Measurements from ENCODE around the gene PPP2R5B.

The PPP2R5B gene

GRCh38 chr11:64918017-64918416 lies 6.5 kb upstream of the PPP2R5B start:
- peak overlapping the region in 6 of 7 experiments; percentile 66 to 99 (median 92) for H3K4me3 ChIP-seq (ENCODE audit: control insufficient read depth in 1 of 7, extremely low read depth in 1 of 7, insufficient read depth in 4 of 7, low read depth in 2 of 7, low read length in 6 of 7)
- WGBS (ENCODE audit: insufficient coverage) = 12% methylated on average over 4 of the region's 4 CpGs
- ChIA-PET CTCF (interaction anchor here (0.6 to 2.4 kb wide), 8 partner anchors 11 to 300 kb away, joined by 3 to 7 read pairs (median 3); partner anchors contain the start of genes BATF2 and SF1), POLR2A (interaction anchor here (0.6 kb wide), 1 partner anchor 247 kb away, joined by 3 read pairs; no protein-coding TSS in a partner anchor)
- H3K36me3 ChIP-seq (ENCODE audit: control insufficient read depth in 4 of 4, insufficient read depth in 4 of 4, low read length in 3 of 4) = peaks cover 2 to 15% (median 12%) of the 10 kb centered on the region in 4 experiments
- DNase-seq = peak; percentile 54 to 61 (median 58)
- H3K9me3 ChIP-seq (ENCODE audit: control extremely low read depth in 1 of 5, control insufficient read depth in 4 of 5, insufficient read depth in 2 of 5, low read depth in 1 of 5, low read length in 4 of 5) = no peaks in the 10 kb centered on the region
- H3K27ac ChIP-seq (ENCODE audit: insufficient read depth in 1 of 2, low read depth in 1 of 2, low read length in 2 of 2, poor library complexity in 1 of 2, severe bottlenecking in 2 of 2) = peak overlapping the region; percentile 1 to 83
- no peaks in the 10 kb centered on the region for H3K27me3 ChIP-seq (replicated peaks in 2 of 5; ENCODE audit: control insufficient read depth in 4 of 5, insufficient read depth in 5 of 5, low read length in 4 of 5)
- peaks cover 6 to 38% (median 27%) of the 10 kb centered on the region in 4 experiments for H3K4me1 ChIP-seq (ENCODE audit: control extremely low read depth in 1 of 4, control insufficient read depth in 4 of 4, insufficient read depth in 4 of 4, low read length in 3 of 4)

GRCh38 chr11:64919627-64920026 lies 4.9 kb upstream of the PPP2R5B start:
- H3K27ac ChIP-seq (ENCODE audit: insufficient read depth in 1 of 2, low read depth in 1 of 2, low read length in 2 of 2, poor library complexity in 1 of 2, severe bottlenecking in 2 of 2) = no peak overlapping the region
- H3K4me3 ChIP-seq (ENCODE audit: control insufficient read depth in 1 of 7, extremely low read depth in 1 of 7, insufficient read depth in 4 of 7, low read depth in 2 of 7, low read length in 6 of 7) = no peak overlapping the region
- no peak for DNase-seq
- CTCF ChIA-PET = interaction anchor here (0.6 to 2.4 kb wide), 2 partner anchors 9 to 249 kb away, joined by 3 to 7 read pairs; no protein-coding TSS in a partner anchor
- POLR2A ChIA-PET = interaction anchor here (0.6 to 1.0 kb wide), 3 partner anchors 41 to 579 kb away, joined by 3 to 6 read pairs (median 3); partner anchors contain the start of genes EHD1 and MALAT1
- no peaks in the 10 kb centered on the region for H3K9me3 ChIP-seq (ENCODE audit: control extremely low read depth in 1 of 5, control insufficient read depth in 4 of 5, insufficient read depth in 2 of 5, low read depth in 1 of 5, low read length in 4 of 5)
- peaks cover 6 to 48% (median 35%) of the 10 kb centered on the region in 4 experiments for H3K4me1 ChIP-seq (ENCODE audit: control extremely low read depth in 1 of 4, control insufficient read depth in 4 of 4, insufficient read depth in 4 of 4, low read length in 3 of 4)
- WGBS (ENCODE audit: insufficient coverage) = 95% methylated on average over 5 of the region's 8 CpGs
- H3K27me3 ChIP-seq (replicated peaks in 2 of 5; ENCODE audit: control insufficient read depth in 4 of 5, insufficient read depth in 5 of 5, low read length in 4 of 5) = no peaks in the 10 kb centered on the region
- H3K36me3 ChIP-seq (ENCODE audit: control insufficient read depth in 4 of 4, insufficient read depth in 4 of 4, low read length in 3 of 4) = no peaks in the 10 kb centered on the region

GRCh38 chr11:64920124-64920523 lies 4.4 kb upstream of the PPP2R5B start:
- WGBS (ENCODE audit: insufficient coverage) = 100% methylated on average over 1 of the region's 2 CpGs
- Histone ChIP-seq H3K4me1 (ENCODE audit: control extremely low read depth in 1 of 4, control insufficient read depth in 4 of 4, insufficient read depth in 4 of 4, low read length in 3 of 4) (peaks cover 6 to 53% (median 39%) of the 10 kb centered on the region in 4 experiments), H3K27me3 (replicated peaks in 2 of 5; ENCODE audit: control insufficient read depth in 4 of 5, insufficient read depth in 5 of 5, low read length in 4 of 5) (no peaks in the 10 kb centered on the region), H3K36me3 (ENCODE audit: control insufficient read depth in 4 of 4, insufficient read depth in 4 of 4, low read length in 3 of 4) (no peaks in the 10 kb centered on the region), H3K27ac (ENCODE audit: insufficient read depth in 1 of 2, low read depth in 1 of 2, low read length in 2 of 2, poor library complexity in 1 of 2, severe bottlenecking in 2 of 2) (no peak overlapping the region), H3K9me3 (ENCODE audit: control extremely low read depth in 1 of 5, control insufficient read depth in 4 of 5, insufficient read depth in 2 of 5, low read depth in 1 of 5, low read length in 4 of 5) (no peaks in the 10 kb centered on the region), H3K4me3 (ENCODE audit: control insufficient read depth in 1 of 7, extremely low read depth in 1 of 7, insufficient read depth in 4 of 7, low read depth in 2 of 7, low read length in 6 of 7) (no peak overlapping the region)
- ChIA-PET POLR2A (interaction anchor here (0.6 kb wide), 2 partner anchors 245 to 578 kb away, joined by 3 read pairs; partner anchors contain the start of gene MALAT1), CTCF (interaction anchor here (0.8 kb wide), 1 partner anchor 32 kb away, joined by 3 read pairs; no protein-coding TSS in a partner anchor)
- DNase-seq = no peak

GRCh38 chr11:64921384-64921783 lies 3.1 kb upstream of the PPP2R5B start:
- Histone ChIP-seq H3K36me3 (ENCODE audit: control insufficient read depth in 4 of 4, insufficient read depth in 4 of 4, low read length in 3 of 4) (no peaks in the 10 kb centered on the region), H3K9me3 (ENCODE audit: control extremely low read depth in 1 of 5, control insufficient read depth in 4 of 5, insufficient read depth in 2 of 5, low read depth in 1 of 5, low read length in 4 of 5) (no peaks in the 10 kb centered on the region), H3K4me1 (ENCODE audit: control extremely low read depth in 1 of 4, control insufficient read depth in 4 of 4, insufficient read depth in 4 of 4, low read length in 3 of 4) (peaks cover 6 to 46% (median 34%) of the 10 kb centered on the region in 4 experiments), H3K27me3 (replicated peaks in 2 of 5; ENCODE audit: control insufficient read depth in 4 of 5, insufficient read depth in 5 of 5, low read length in 4 of 5) (no peaks in the 10 kb centered on the region), H3K27ac (ENCODE audit: insufficient read depth in 1 of 2, low read depth in 1 of 2, low read length in 2 of 2, poor library complexity in 1 of 2, severe bottlenecking in 2 of 2) (no peak overlapping the region), H3K4me3 (ENCODE audit: control insufficient read depth in 1 of 7, extremely low read depth in 1 of 7, insufficient read depth in 4 of 7, low read depth in 2 of 7, low read length in 6 of 7) (no peak overlapping the region)
- DNase-seq = no peak
- WGBS (ENCODE audit: insufficient coverage) = 90% methylated on average over 2 of the region's 3 CpGs
- ChIA-PET POLR2A (no interaction called here), CTCF (interaction anchor here (1.4 kb wide), 1 partner anchor 75 kb away, joined by 5 read pairs; the partner anchor contains the start of gene BATF2)

GRCh38 chr11:64923151-64923661 lies 1.3 kb upstream of the PPP2R5B start:
- Histone ChIP-seq H3K36me3 (ENCODE audit: control insufficient read depth in 4 of 4, insufficient read depth in 4 of 4, low read length in 3 of 4) (peaks cover 0 to 2% (median 0%) of the 10 kb centered on the region in 4 experiments), H3K4me1 (ENCODE audit: control extremely low read depth in 1 of 4, control insufficient read depth in 4 of 4, insufficient read depth in 4 of 4, low read length in 3 of 4) (peaks cover 0 to 37% (median 24%) of the 10 kb centered on the region in 4 experiments), H3K4me3 (ENCODE audit: control insufficient read depth in 1 of 7, extremely low read depth in 1 of 7, insufficient read depth in 4 of 7, low read depth in 2 of 7, low read length in 6 of 7) (peak overlapping the region in 1 of 7 experiments; percentile 86), H3K27ac (ENCODE audit: insufficient read depth in 1 of 2, low read depth in 1 of 2, low read length in 2 of 2, poor library complexity in 1 of 2, severe bottlenecking in 2 of 2) (no peak overlapping the region), H3K27me3 (replicated peaks in 2 of 5; ENCODE audit: control insufficient read depth in 4 of 5, insufficient read depth in 5 of 5, low read length in 4 of 5) (no peaks in the 10 kb centered on the region), H3K9me3 (ENCODE audit: control extremely low read depth in 1 of 5, control insufficient read depth in 4 of 5, insufficient read depth in 2 of 5, low read depth in 1 of 5, low read length in 4 of 5) (no peaks in the 10 kb centered on the region)
- DNase-seq = no peak
- ChIA-PET CTCF (interaction anchor here (0.6 kb wide), 1 partner anchor 141 kb away, joined by 3 read pairs; no protein-coding TSS in a partner anchor), POLR2A (interaction anchor here (0.6 to 0.9 kb wide), 2 partner anchors 75 to 94 kb away, joined by 3 to 4 read pairs; no protein-coding TSS in a partner anchor)
- 94% methylated on average over 10 of the region's 11 CpGs for WGBS (ENCODE audit: insufficient coverage)

- POLR2A ChIA-PET = no interaction called here
- peak in 1 of 3 donors; percentile 12 for DNase-seq
Measured at GRCh38 chr11:64924910-64925284, 408 bp downstream of the PPP2R5B start.

More at GRCh38 chr11:64924910-64925284, 408 bp downstream of the PPP2R5B start:
- Histone ChIP-seq H3K4me1 (ENCODE audit: control extremely low read depth in 1 of 4, control insufficient read depth in 4 of 4, insufficient read depth in 4 of 4, low read length in 3 of 4) (peaks cover 0 to 27% (median 15%) of the 10 kb centered on the region in 4 experiments), H3K27me3 (replicated peaks in 2 of 5; ENCODE audit: control insufficient read depth in 4 of 5, insufficient read depth in 5 of 5, low read length in 4 of 5) (no peaks in the 10 kb centered on the region), H3K36me3 (ENCODE audit: control insufficient read depth in 4 of 4, insufficient read depth in 4 of 4, low read length in 3 of 4) (peaks cover 0 to 2% (median under 1%) of the 10 kb centered on the region in 4 experiments), H3K9me3 (ENCODE audit: control extremely low read depth in 1 of 5, control insufficient read depth in 4 of 5, insufficient read depth in 2 of 5, low read depth in 1 of 5, low read length in 4 of 5) (no peaks in the 10 kb centered on the region), H3K27ac (ENCODE audit: insufficient read depth in 1 of 2, low read depth in 1 of 2, low read length in 2 of 2, poor library complexity in 1 of 2, severe bottlenecking in 2 of 2) (peak overlapping the region in 1 of 2 experiments; percentile 88), H3K4me3 (ENCODE audit: control insufficient read depth in 1 of 7, extremely low read depth in 1 of 7, insufficient read depth in 4 of 7, low read depth in 2 of 7, low read length in 6 of 7) (peak overlapping the region; percentile 52 to 92 (median 78))
- 2% methylated on average over 14 of the region's 24 CpGs for WGBS (ENCODE audit: insufficient coverage)
- CTCF ChIA-PET = no interaction called here
